WTC11 (cell line): ENCODE measurements around the gene CASKIN1. TPM values are rescaled to one million over a fixed set of nuclear protein-coding genes. Genes with fewer than 3 reads are reported as not detected.

ENCODE experiments used
- ATAC-seq: fragments of 200-7000 bp; cut with Tn5 transposase; 2 replicates; pipeline ENCODE4 v1.10.0; 2021; ENCODE audit warnings: mild to moderate bottlenecking, moderate library complexity
- CTCF ChIA-PET: fragments of 300-600 bp; sonication (Branson Sonifier 250); formaldehyde crosslinking; loops from one replicate; lab custom pipeline; 2021; ENCODE audit warnings: antibody characterized with exemption; lab: Charles Lee
- POLR2A ChIA-PET: fragments of 350-600 bp; sonication (Branson Sonifier 250); formaldehyde crosslinking; loops from one replicate; lab custom pipeline; 2021; ENCODE audit warnings: antibody characterized with exemption; lab: Charles Lee
- DNase-seq: peaks from one replicate; pipeline ENCODE4 v3.0.0; 2021; ENCODE audit warnings: low spot score
- H3K27ac Mint-ChIP-seq: 2 replicates; pipeline ENCODE4 v1.8.0; 2021; ENCODE audit warnings: mixed read lengths
- H3K27me3 Mint-ChIP-seq: 2 replicates; pipeline ENCODE4 v1.8.0; 2021; ENCODE audit warnings: low read depth, mild to moderate bottlenecking, moderate library complexity, mixed read lengths
- H3K36me3 Mint-ChIP-seq: 2 replicates; pipeline ENCODE4 v1.8.0; 2021; ENCODE audit warnings: mixed read lengths
- H3K4me1 Mint-ChIP-seq: 2 replicates; pipeline ENCODE4 v1.8.0; 2022; ENCODE audit warnings: mixed read lengths
- H3K4me3 Mint-ChIP-seq: 2 replicates; pipeline ENCODE4 v1.8.0; 2021; ENCODE audit warnings: mild to moderate bottlenecking, moderate library complexity, mixed read lengths
- H3K9me3 Mint-ChIP-seq: 2 replicates; pipeline ENCODE4 v1.8.0; 2021; ENCODE audit warnings: mixed read lengths
- CREB1 ChIP-seq: sonication (generic); formaldehyde crosslinking; IDR thresholded peaks from 2 replicates; pipeline ENCODE4 v1.8.0; 2023; ENCODE audit warnings: mild to moderate bottlenecking, missing genetic modification reagents
- ESRRA ChIP-seq: sonication (generic); formaldehyde crosslinking; IDR thresholded peaks from 2 replicates; pipeline ENCODE4 v1.8.1; 2022; ENCODE audit warnings: mild to moderate bottlenecking, missing genetic modification reagents, borderline replicate concordance
- GTF2I ChIP-seq: fragments of 250-450 bp; sonication (Bioruptor Pico); conservative IDR thresholded peaks from 2 replicates; pipeline ENCODE4 v1.4.0; 2021; ENCODE audit warnings: mild to moderate bottlenecking
- IRF2 ChIP-seq: sonication (generic); formaldehyde crosslinking; IDR thresholded peaks from 2 replicates; pipeline ENCODE4 v1.8.0; 2022; ENCODE audit warnings: low read depth, missing genetic modification reagents, borderline replicate concordance
- JAZF1 ChIP-seq: fragments of 250-450 bp; sonication (Bioruptor Pico); IDR thresholded peaks from 2 replicates; pipeline ENCODE4 v1.9.0; 2021; ENCODE audit warnings: moderate library complexity, mild to moderate bottlenecking, inconsistent platforms
- MLX ChIP-seq: sonication (generic); formaldehyde crosslinking; IDR thresholded peaks from 2 replicates; pipeline ENCODE4 v1.8.1; 2023; ENCODE audit warnings: mild to moderate bottlenecking, missing genetic modification reagents, moderate library complexity
- NFYB ChIP-seq: sonication (generic); formaldehyde crosslinking; conservative IDR thresholded peaks from 2 replicates; pipeline ENCODE4 v1.8.0; 2022; ENCODE audit warnings: low read depth, missing genetic modification reagents
- NR1H2 ChIP-seq: sonication (generic); formaldehyde crosslinking; IDR thresholded peaks from 2 replicates; pipeline ENCODE4 v1.9.0; 2021; ENCODE audit warnings: mild to moderate bottlenecking, moderate library complexity, missing genetic modification reagents
- OVOL2 ChIP-seq: fragments of 250-450 bp; sonication (Bioruptor Pico); IDR thresholded peaks from 2 replicates; pipeline ENCODE4 v1.9.0; 2021; ENCODE audit warnings: mild to moderate bottlenecking, borderline replicate concordance
- RELA ChIP-seq: sonication (generic); formaldehyde crosslinking; IDR thresholded peaks from 2 replicates; pipeline ENCODE4 v1.8.1; 2022; ENCODE audit warnings: missing genetic modification reagents, mild to moderate bottlenecking, borderline replicate concordance
- SMAD4 ChIP-seq: sonication (generic); formaldehyde crosslinking; IDR thresholded peaks from 2 replicates; pipeline ENCODE4 v1.8.0; 2022; ENCODE audit warnings: mild to moderate bottlenecking, missing genetic modification reagents
- TCF7 ChIP-seq: sonication (generic); formaldehyde crosslinking; IDR thresholded peaks from 2 replicates; pipeline ENCODE4 v1.8.0; 2022; ENCODE audit warnings: mild to moderate bottlenecking, low read depth, missing genetic modification reagents, moderate library complexity
- USF1 ChIP-seq: sonication (generic); formaldehyde crosslinking; IDR thresholded peaks from 2 replicates; pipeline ENCODE4 v1.8.0; 2022; ENCODE audit warnings: mild to moderate bottlenecking, missing genetic modification reagents
- ZNF121 ChIP-seq: sonication (generic); formaldehyde crosslinking; IDR thresholded peaks from 2 replicates; pipeline ENCODE4 v1.8.0; 2023; ENCODE audit warnings: missing genetic modification reagents
- ZNF396 ChIP-seq: fragments of 250-450 bp; sonication (Bioruptor Pico); IDR thresholded peaks from 2 replicates; pipeline ENCODE4 v1.8.0; 2021; ENCODE audit warnings: mild to moderate bottlenecking, moderate library complexity, borderline replicate concordance
- ZNF416 ChIP-seq: fragments of 250-450 bp; sonication (Bioruptor Pico); IDR thresholded peaks from 2 replicates; pipeline ENCODE4 v1.9.0; 2021; ENCODE audit warnings: mild to moderate bottlenecking, inconsistent platforms
- total RNA-seq: library from RNA; stranded (reverse); gene quantifications from 3 replicates; pipeline ENCODE4 v1.2.3, GENCODE V29; 2021
- TF ChIP-seq, protein P1 (sequence below): sonication (generic); formaldehyde crosslinking; IDR thresholded peaks from 2 replicates; pipeline ENCODE4 v1.8.1; 2022; ENCODE audit warnings: missing genetic modification reagents, borderline replicate concordance
- TF ChIP-seq, protein P2 (sequence below): sonication (generic); formaldehyde crosslinking; IDR thresholded peaks from 2 replicates; pipeline ENCODE4 v1.8.1; 2022; ENCODE audit warnings: low read depth, missing genetic modification reagents, borderline replicate concordance
- TF ChIP-seq, protein P3 (sequence below): sonication (generic); formaldehyde crosslinking; IDR thresholded peaks from 2 replicates; pipeline ENCODE4 v1.8.0; 2023; ENCODE audit warnings: missing genetic modification reagents, mild to moderate bottlenecking, borderline replicate concordance
- TF ChIP-seq, protein P4 (sequence below): fragments of 200-600 bp; IDR thresholded peaks from 2 replicates; pipeline ENCODE4 v1.8.0; 2022; ENCODE audit warnings: antibody characterized with exemption
- TF ChIP-seq, protein P5 (sequence below): fragments of 250-450 bp; sonication (Bioruptor Pico); IDR thresholded peaks from 2 replicates; pipeline ENCODE4 v1.9.0; 2021; ENCODE audit warnings: moderate library complexity, mild to moderate bottlenecking, inconsistent platforms, borderline replicate concordance

CASKIN1 gene
- total RNA-seq, 1 experiment from 2014 or later = 9.4 TPM

GRCh38 chr16:2223942-2224486 is 27.6 kb upstream of the CASKIN1 start:
- peak overlapping the region; percentile 76 for H3K4me3 Mint-ChIP-seq

GRCh38 chr16:2223221-2223941 is 27.0 kb upstream of the CASKIN1 start, which contains the start of gene E4F1:
TSS of gene E4F1 (plus strand) at chr16:2223591. CDS start at chr16:2223614, 23 bp downstream.
- H3K27me3 Mint-ChIP-seq = no peaks in the 10 kb centered on the region
- no peak within 1 kb of the TSS; the same call in 1 of the 2 replicates for H3K27ac Mint-ChIP-seq
- H3K4me1 Mint-ChIP-seq = peaks cover 3% of the 10 kb centered on the region; the same call in 1 of the 2 replicates
- peak within 1 kb of the TSS; percentile 76 for H3K4me3 Mint-ChIP-seq
- no peaks in the 10 kb centered on the region for H3K36me3 Mint-ChIP-seq
- H3K9me3 Mint-ChIP-seq = no peaks in the 10 kb centered on the region
- DNase-seq (peak; percentile 100), ATAC-seq (peak; percentile 97)
- POLR2A ChIA-PET = interaction anchor here (0.8 to 1.1 kb wide), 2 partner anchors 9 to 71 kb away, joined by 3 to 4 read pairs; partner anchors contain the start of gene PGP
- CTCF ChIA-PET = interaction anchor here (0.6 to 2.0 kb wide), 6 partner anchors 9 to 527 kb away, joined by 3 to 11 read pairs (median 3); partner anchors contain the start of gene PGP
- TF ChIP-seq MLX (CRISPR knock-in tag) (0 out of 2 replicates have a peak, but pooled peaks have one; percentile 10), OVOL2 (CRISPR knock-in tag) (no peak), ZNF396 (CRISPR knock-in tag) (no peak), NR1H2 (CRISPR knock-in tag) (no peak), RELA (CRISPR knock-in tag) (no peak), NFYB (0 out of 2 replicates have a peak, but pooled peaks have one; percentile 7), ESRRA (no peak), SMAD4 (no peak), ZNF416 (peak; percentile 87), JAZF1 (CRISPR knock-in tag) (no peak), IRF2 (CRISPR knock-in tag) (no peak), CREB1 (CRISPR knock-in tag) (peak; percentile 54; the same call in 1 of the 2 replicates), TCF7 (no peak)
- TF ChIP-seq, protein P1, sequence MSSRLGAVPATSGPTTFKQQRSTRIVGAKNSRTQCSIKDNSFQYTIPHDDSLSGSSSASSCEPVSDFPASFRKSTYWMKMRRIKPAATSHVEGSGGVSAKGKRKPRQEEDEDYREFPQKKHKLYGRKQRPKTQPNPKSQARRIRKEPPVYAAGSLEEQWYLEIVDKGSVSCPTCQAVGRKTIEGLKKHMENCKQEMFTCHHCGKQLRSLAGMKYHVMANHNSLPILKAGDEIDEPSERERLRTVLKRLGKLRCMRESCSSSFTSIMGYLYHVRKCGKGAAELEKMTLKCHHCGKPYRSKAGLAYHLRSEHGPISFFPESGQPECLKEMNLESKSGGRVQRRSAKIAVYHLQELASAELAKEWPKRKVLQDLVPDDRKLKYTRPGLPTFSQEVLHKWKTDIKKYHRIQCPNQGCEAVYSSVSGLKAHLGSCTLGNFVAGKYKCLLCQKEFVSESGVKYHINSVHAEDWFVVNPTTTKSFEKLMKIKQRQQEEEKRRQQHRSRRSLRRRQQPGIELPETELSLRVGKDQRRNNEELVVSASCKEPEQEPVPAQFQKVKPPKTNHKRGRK (CRISPR knock-in tag) = no peak
- TF ChIP-seq, protein P2, sequence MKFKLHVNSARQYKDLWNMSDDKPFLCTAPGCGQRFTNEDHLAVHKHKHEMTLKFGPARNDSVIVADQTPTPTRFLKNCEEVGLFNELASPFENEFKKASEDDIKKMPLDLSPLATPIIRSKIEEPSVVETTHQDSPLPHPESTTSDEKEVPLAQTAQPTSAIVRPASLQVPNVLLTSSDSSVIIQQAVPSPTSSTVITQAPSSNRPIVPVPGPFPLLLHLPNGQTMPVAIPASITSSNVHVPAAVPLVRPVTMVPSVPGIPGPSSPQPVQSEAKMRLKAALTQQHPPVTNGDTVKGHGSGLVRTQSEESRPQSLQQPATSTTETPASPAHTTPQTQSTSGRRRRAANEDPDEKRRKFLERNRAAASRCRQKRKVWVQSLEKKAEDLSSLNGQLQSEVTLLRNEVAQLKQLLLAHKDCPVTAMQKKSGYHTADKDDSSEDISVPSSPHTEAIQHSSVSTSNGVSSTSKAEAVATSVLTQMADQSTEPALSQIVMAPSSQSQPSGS = no peak
- TF ChIP-seq, protein P3, sequence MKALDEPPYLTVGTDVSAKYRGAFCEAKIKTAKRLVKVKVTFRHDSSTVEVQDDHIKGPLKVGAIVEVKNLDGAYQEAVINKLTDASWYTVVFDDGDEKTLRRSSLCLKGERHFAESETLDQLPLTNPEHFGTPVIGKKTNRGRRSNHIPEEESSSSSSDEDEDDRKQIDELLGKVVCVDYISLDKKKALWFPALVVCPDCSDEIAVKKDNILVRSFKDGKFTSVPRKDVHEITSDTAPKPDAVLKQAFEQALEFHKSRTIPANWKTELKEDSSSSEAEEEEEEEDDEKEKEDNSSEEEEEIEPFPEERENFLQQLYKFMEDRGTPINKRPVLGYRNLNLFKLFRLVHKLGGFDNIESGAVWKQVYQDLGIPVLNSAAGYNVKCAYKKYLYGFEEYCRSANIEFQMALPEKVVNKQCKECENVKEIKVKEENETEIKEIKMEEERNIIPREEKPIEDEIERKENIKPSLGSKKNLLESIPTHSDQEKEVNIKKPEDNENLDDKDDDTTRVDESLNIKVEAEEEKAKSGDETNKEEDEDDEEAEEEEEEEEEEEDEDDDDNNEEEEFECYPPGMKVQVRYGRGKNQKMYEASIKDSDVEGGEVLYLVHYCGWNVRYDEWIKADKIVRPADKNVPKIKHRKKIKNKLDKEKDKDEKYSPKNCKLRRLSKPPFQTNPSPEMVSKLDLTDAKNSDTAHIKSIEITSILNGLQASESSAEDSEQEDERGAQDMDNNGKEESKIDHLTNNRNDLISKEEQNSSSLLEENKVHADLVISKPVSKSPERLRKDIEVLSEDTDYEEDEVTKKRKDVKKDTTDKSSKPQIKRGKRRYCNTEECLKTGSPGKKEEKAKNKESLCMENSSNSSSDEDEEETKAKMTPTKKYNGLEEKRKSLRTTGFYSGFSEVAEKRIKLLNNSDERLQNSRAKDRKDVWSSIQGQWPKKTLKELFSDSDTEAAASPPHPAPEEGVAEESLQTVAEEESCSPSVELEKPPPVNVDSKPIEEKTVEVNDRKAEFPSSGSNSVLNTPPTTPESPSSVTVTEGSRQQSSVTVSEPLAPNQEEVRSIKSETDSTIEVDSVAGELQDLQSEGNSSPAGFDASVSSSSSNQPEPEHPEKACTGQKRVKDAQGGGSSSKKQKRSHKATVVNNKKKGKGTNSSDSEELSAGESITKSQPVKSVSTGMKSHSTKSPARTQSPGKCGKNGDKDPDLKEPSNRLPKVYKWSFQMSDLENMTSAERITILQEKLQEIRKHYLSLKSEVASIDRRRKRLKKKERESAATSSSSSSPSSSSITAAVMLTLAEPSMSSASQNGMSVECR (CRISPR knock-in tag) = peak; percentile 60; the same call in 1 of the 2 replicates
- TF ChIP-seq, protein P4, sequence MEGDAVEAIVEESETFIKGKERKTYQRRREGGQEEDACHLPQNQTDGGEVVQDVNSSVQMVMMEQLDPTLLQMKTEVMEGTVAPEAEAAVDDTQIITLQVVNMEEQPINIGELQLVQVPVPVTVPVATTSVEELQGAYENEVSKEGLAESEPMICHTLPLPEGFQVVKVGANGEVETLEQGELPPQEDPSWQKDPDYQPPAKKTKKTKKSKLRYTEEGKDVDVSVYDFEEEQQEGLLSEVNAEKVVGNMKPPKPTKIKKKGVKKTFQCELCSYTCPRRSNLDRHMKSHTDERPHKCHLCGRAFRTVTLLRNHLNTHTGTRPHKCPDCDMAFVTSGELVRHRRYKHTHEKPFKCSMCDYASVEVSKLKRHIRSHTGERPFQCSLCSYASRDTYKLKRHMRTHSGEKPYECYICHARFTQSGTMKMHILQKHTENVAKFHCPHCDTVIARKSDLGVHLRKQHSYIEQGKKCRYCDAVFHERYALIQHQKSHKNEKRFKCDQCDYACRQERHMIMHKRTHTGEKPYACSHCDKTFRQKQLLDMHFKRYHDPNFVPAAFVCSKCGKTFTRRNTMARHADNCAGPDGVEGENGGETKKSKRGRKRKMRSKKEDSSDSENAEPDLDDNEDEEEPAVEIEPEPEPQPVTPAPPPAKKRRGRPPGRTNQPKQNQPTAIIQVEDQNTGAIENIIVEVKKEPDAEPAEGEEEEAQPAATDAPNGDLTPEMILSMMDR = no peak
- TF ChIP-seq, protein P5, sequence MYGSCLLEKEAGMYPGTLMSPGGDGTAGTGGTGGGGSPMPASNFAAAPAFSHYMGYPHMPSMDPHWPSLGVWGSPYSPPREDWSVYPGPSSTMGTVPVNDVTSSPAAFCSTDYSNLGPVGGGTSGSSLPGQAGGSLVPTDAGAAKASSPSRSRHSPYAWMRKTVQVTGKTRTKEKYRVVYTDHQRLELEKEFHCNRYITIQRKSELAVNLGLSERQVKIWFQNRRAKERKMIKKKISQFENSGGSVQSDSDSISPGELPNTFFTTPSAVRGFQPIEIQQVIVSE = no peak

More at GRCh38 chr16:2223942-2224486, 27.6 kb upstream of the CASKIN1 start:
- peak; percentile 98 for TF ChIP-seq ZNF121
- TF ChIP-seq USF1 (CRISPR knock-in tag) = no peak
- peak; percentile 45; the same call in 1 of the 2 replicates for TF ChIP-seq GTF2I (CRISPR knock-in tag)
- TF ChIP-seq, all 79 proteins: peak for 2
- Mint-ChIP-seq H3K27me3 (no peaks in the 10 kb centered on the region), H3K36me3 (no peaks in the 10 kb centered on the region), H3K9me3 (no peaks in the 10 kb centered on the region), H3K4me1 (peaks cover 3% of the 10 kb centered on the region; the same call in 1 of the 2 replicates), H3K27ac (no peak overlapping the region; the same call in 1 of the 2 replicates)
- peak; percentile 10 for ATAC-seq
- POLR2A ChIA-PET = no interaction called here
- CTCF ChIA-PET = interaction anchor here (0.6 to 1.0 kb wide), 5 partner anchors 10 to 527 kb away, joined by 3 to 4 read pairs (median 3); partner anchors contain the start of genes ECI1 and PGP
- no peak for DNase-seq
